Measurements from ENCODE around the gene RNF44.

DNA sequence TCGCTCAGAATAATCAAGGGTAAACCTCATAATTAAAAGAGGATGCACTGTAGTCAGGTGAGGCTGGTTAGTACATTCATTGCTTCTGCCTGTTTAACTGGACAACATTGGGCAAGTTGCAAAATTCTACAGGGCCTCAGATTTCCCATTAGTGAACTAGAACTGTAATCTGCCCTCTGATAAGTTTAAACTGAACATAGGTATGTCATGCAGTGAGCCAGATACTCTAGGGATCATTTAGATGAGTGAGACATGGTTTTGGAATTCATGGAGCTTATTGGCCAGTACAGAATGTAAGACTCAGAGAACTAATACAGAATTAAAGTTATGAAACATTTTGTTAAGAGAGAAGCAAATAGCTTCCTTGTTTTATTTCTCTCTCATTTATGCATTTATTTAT lies 35.9 kb downstream of the RNF44 start:
- TF ChIP-seq, protein P1, sequence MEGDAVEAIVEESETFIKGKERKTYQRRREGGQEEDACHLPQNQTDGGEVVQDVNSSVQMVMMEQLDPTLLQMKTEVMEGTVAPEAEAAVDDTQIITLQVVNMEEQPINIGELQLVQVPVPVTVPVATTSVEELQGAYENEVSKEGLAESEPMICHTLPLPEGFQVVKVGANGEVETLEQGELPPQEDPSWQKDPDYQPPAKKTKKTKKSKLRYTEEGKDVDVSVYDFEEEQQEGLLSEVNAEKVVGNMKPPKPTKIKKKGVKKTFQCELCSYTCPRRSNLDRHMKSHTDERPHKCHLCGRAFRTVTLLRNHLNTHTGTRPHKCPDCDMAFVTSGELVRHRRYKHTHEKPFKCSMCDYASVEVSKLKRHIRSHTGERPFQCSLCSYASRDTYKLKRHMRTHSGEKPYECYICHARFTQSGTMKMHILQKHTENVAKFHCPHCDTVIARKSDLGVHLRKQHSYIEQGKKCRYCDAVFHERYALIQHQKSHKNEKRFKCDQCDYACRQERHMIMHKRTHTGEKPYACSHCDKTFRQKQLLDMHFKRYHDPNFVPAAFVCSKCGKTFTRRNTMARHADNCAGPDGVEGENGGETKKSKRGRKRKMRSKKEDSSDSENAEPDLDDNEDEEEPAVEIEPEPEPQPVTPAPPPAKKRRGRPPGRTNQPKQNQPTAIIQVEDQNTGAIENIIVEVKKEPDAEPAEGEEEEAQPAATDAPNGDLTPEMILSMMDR (conservative IDR thresholded peaks at IDR 0.05; ENCODE audit: low read length) = no peak
- TF ChIP-seq EZH2phosphoT487 (IDR thresholded peaks at IDR 0.05; ENCODE audit: borderline replicate concordance, low read depth, low read length) = no peak
